Measurements from ENCODE around the gene VAX1. TPM values are rescaled to one million over a fixed set of nuclear protein-coding genes. Genes with fewer than 3 reads are reported as not detected.

The VAX1 gene
- total RNA-seq, 1 donor from 2014 or later: not detected

Other genes with a start within 250 kb of the VAX1 start
- 1.0 and 2.9 TPM in 2 replicates for gene SHTN1, start 133.1 kb downstream of the VAX1 start, total RNA-seq
- gene KCNK18, start 59.2 kb upstream of the VAX1 start, total RNA-seq: not detected in 2 replicates
- gene SLC18A2, start 102.8 kb upstream of the VAX1 start, total RNA-seq: 0.05 TPM in 1 of 2 replicates, not detected in the other
- gene PDZD8, start 237.2 kb upstream of the VAX1 start, total RNA-seq: 16.0 and 24.4 TPM in 2 replicates

Data from dermis blood vessel endothelial cell (primary cell).